ENCODE measurements around the gene CGB5.
"Not testable (repeated sequence)": the region's sequence is repeated elsewhere in the genome, so short reads cannot be mapped to it uniquely, and the experiment has no call there.

The CGB5 gene

GRCh38 chr19:49038557-49039276 is 4.9 kb upstream of the CGB5 start:
- H3K4me3 ChIP-seq (ENCODE audit: low read depth, low read length); H3K9me3 ChIP-seq (ENCODE audit: control insufficient read depth, insufficient read depth, low read depth, low read length); POLR2A ChIA-PET; H3K27ac ChIP-seq (ENCODE audit: extremely low read depth, low read depth, low read length); H3K36me3 ChIP-seq (ENCODE audit: control insufficient read depth in 2 of 2, insufficient read depth in 1 of 2, low read length in 2 of 2); H3K4me1 ChIP-seq (ENCODE audit: control insufficient read depth, insufficient read depth, low read length): not testable (repeated sequence)
- CTCF ChIA-PET = interaction anchor here (1.0 to 1.2 kb wide), 2 partner anchors 17 to 39 kb away, joined by 3 read pairs; no protein-coding TSS in a partner anchor
- TF ChIP-seq, protein P1, sequence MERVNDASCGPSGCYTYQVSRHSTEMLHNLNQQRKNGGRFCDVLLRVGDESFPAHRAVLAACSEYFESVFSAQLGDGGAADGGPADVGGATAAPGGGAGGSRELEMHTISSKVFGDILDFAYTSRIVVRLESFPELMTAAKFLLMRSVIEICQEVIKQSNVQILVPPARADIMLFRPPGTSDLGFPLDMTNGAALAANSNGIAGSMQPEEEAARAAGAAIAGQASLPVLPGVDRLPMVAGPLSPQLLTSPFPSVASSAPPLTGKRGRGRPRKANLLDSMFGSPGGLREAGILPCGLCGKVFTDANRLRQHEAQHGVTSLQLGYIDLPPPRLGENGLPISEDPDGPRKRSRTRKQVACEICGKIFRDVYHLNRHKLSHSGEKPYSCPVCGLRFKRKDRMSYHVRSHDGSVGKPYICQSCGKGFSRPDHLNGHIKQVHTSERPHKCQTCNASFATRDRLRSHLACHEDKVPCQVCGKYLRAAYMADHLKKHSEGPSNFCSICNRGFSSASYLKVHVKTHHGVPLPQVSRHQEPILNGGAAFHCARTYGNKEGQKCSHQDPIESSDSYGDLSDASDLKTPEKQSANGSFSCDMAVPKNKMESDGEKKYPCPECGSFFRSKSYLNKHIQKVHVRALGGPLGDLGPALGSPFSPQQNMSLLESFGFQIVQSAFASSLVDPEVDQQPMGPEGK (tag by site-specific recombination; IDR thresholded peaks at IDR 0.05) = 0 out of 2 replicates have a peak, but pooled peaks have one; percentile 17
- peak; percentile 74 for TF ChIP-seq GLIS1 (tag by site-specific recombination; IDR thresholded peaks at IDR 0.05)

- H3K4me3 ChIP-seq (ENCODE audit: low read depth, low read length); H3K4me1 ChIP-seq (ENCODE audit: control insufficient read depth, insufficient read depth, low read length); H3K27ac ChIP-seq (ENCODE audit: extremely low read depth, low read depth, low read length); H3K9me3 ChIP-seq (ENCODE audit: control insufficient read depth, insufficient read depth, low read depth, low read length); H3K36me3 ChIP-seq (ENCODE audit: control insufficient read depth in 2 of 2, insufficient read depth in 1 of 2, low read length in 2 of 2): not testable (repeated sequence)
- CTCF ChIA-PET = interaction anchor here (0.7 to 0.9 kb wide), 2 partner anchors 40 to 46 kb away, joined by 3 to 6 read pairs; partner anchors contain the start of genes GYS1 and RUVBL2
- POLR2A ChIA-PET = interaction anchor here (0.6 kb wide), 1 partner anchor 421 kb away, joined by 3 read pairs; the partner anchor contains the start of gene RPL18
Observed at GRCh38 chr19:49039736-49040135, 3.9 kb upstream of the CGB5 start.

GRCh38 chr19:49042177-49042576 is 1.5 kb upstream of the CGB5 start:
- CTCF ChIA-PET = interaction anchor here (0.6 to 1.0 kb wide), 2 partner anchors 42 to 156 kb away, joined by 5 read pairs; no protein-coding TSS in a partner anchor
- POLR2A ChIA-PET = no interaction called here

DNA sequence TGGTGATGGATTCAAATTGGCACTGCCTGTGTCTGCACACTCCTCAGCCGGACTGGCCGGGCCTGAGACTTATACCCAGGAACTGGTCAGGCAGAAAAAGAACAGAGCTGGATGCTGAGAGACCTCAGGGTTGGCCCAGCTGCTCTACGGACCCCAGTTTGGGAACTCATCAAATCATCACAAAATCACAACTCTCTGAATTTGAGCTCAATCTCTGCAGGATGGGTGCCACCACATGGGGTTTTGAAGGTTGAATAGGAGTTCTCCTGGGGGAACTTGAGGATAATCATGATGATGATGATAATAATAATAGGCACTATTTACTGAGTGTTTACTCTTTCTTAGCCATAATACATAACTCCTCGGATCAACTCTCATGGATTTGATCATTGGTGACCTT is 982 bp upstream of the CGB5 start:
- H3K4me1 ChIP-seq (ENCODE audit: control insufficient read depth, insufficient read depth, low read length); POLR2A ChIA-PET; CTCF ChIA-PET; H3K4me3 ChIP-seq (ENCODE audit: low read depth, low read length); H3K36me3 ChIP-seq (ENCODE audit: control insufficient read depth in 2 of 2, insufficient read depth in 1 of 2, low read length in 2 of 2); H3K9me3 ChIP-seq (ENCODE audit: control insufficient read depth, insufficient read depth, low read depth, low read length); H3K27ac ChIP-seq (ENCODE audit: extremely low read depth, low read depth, low read length): not testable (repeated sequence)
- TF ChIP-seq ZFP3 (tag by site-specific recombination; IDR thresholded peaks at IDR 0.05; ENCODE audit: low read depth) = peak; percentile 54; the same call in 1 of the 2 replicates

More at GRCh38 chr19:49042177-49042576, 1.5 kb upstream of the CGB5 start:
- H3K27ac ChIP-seq (ENCODE audit: extremely low read depth, low read depth, low read length) = no peak overlapping the region
- no peaks in the 10 kb centered on the region for H3K9me3 ChIP-seq (ENCODE audit: control insufficient read depth, insufficient read depth, low read depth, low read length)
- TF ChIP-seq ZNF121 (tag by site-specific recombination; IDR thresholded peaks at IDR 0.05) (no peak), ZIC2 (tag by site-specific recombination; IDR thresholded peaks at IDR 0.05) (0 out of 2 replicates have a peak, but pooled peaks have one; percentile 19), KLF1 (tag by site-specific recombination; IDR thresholded peaks at IDR 0.05) (no peak), GLIS1 (tag by site-specific recombination; IDR thresholded peaks at IDR 0.05) (peak; percentile 52), ZNF561 (tag by site-specific recombination; IDR thresholded peaks at IDR 0.05; ENCODE audit: borderline replicate concordance) (no peak), ZXDB (tag by site-specific recombination; IDR thresholded peaks at IDR 0.05) (no peak)
- no peaks in the 10 kb centered on the region for H3K4me1 ChIP-seq (ENCODE audit: control insufficient read depth, insufficient read depth, low read length)
- H3K36me3 ChIP-seq (ENCODE audit: control insufficient read depth in 2 of 2, insufficient read depth in 1 of 2, low read length in 2 of 2) = no peaks in the 10 kb centered on the region
- no peak overlapping the region for H3K4me3 ChIP-seq (ENCODE audit: low read depth, low read length)

DNA sequence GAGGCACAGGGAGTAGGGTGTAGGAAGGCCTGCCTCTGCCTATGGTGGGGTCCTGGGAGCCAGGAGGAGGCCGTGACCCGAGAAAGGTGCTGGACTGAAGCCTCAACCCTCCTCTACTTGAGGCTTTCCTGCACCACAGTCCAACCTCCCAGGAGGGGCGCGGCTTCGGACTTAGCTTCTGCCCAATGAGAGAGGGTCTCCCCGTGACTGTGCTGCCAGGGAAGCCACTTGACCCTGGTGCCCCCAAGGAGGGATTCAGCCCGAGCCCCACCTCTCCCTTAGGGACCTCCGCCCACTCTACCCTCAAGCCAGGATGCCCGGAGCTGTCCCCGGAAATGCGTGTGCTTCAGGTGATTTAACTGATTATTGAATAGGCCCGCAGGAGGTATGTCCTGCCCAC is 5.4 kb downstream of the CGB5 start, which contains the start of gene CGB8:
Gene CGB8, minus strand, starts transcription at position 101 of the 400 bp plus-strand sequence. CDS start 372 bp downstream, outside the sequence.
- H3K4me1 ChIP-seq (ENCODE audit: control insufficient read depth, insufficient read depth, low read length); H3K4me3 ChIP-seq (ENCODE audit: low read depth, low read length); CTCF ChIA-PET; H3K36me3 ChIP-seq (ENCODE audit: control insufficient read depth in 2 of 2, insufficient read depth in 1 of 2, low read length in 2 of 2); H3K27ac ChIP-seq (ENCODE audit: extremely low read depth, low read depth, low read length); H3K9me3 ChIP-seq (ENCODE audit: control insufficient read depth, insufficient read depth, low read depth, low read length): not testable (repeated sequence)
- POLR2A ChIA-PET = interaction anchor here (0.6 kb wide), 1 partner anchor 48 kb away, joined by 4 read pairs; no protein-coding TSS in a partner anchor
